ENCODE measurements around the gene CFAP161.

The CFAP161 gene, protein sequence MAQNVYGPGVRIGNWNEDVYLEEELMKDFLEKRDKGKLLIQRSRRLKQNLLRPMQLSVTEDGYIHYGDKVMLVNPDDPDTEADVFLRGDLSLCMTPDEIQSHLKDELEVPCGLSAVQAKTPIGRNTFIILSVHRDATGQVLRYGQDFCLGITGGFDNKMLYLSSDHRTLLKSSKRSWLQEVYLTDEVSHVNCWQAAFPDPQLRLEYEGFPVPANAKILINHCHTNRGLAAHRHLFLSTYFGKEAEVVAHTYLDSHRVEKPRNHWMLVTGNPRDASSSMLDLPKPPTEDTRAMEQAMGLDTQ

DNA sequence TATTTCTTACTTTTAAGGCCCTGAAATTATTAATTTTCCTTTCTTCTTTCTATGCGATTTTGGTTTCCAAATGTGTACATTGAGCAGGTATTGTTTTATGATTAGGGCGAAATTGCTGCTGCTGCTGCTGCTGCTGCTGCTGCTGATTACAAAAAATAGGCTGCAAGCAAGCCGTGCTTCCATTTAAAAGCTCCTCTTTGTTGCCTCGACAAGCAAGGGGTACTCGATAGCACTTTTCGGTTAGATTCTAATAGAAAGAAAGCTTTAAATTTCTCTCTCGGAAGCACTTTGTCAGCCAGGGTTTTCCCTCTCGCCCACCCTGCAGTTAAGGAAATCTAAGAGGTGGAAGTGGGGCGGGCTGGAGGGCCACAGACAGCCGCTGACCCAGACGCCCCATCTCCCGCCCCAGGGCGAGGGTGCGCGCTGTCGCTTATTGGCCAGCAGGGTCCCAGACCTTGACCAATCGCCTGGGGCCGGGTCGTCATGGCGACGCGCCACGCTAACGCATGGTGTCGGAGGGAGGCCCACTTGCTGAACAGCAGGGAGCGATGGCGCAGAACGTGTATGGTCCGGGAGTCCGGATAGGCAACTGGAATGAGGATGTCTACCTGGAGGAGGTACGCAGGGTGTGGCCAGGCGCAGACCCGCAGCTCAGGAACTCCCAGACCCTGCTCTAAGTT lies at the start of gene CFAP161:
Gene CFAP161 (plus strand): TSS at position 489 of the 680 bp plus-strand sequence. CDS start 60 bp downstream, at position 549.
- DNase-seq = peak; percentile 13

DNA sequence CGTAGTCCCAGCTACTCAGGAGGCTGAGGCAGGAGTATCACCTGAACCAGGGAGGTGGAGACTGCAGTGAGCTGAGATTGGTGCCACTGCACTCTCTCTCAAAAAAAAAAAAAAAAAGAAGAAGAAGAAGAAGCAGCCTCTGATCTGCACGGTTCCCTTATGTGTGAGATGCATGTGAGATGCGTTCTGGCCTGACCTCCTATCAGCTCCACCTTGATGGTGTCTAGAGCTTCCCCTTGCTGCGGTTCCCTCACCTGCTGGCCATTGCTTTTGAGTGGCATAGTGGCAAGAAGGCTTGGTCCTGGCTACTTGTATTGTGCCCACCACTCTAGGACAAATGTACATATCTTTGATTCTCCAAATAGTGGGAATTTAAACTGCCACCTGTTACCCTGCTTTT lies 49.4 kb upstream of the CFAP161 start:
- DNase-seq = no peak

DNA sequence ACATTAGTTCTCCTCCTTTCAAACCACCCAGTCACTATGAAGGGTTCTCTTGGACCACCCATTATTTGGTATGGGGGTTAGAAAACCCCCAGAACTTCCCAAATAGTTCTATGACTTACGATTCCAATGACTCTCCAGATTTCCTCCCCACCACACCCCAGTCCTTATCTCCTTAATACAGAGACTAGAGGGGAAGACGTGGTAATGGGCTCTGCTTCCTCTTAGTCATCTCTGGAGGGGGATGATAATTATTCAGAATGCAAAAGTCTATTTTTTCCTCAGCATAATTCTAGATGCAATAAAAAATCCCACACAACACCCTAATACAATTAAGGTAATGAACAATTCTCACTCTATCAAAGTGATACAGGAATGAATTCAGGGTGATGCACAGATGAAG lies 48.9 kb upstream of the CFAP161 start:
- DNase-seq = no peak

DNA sequence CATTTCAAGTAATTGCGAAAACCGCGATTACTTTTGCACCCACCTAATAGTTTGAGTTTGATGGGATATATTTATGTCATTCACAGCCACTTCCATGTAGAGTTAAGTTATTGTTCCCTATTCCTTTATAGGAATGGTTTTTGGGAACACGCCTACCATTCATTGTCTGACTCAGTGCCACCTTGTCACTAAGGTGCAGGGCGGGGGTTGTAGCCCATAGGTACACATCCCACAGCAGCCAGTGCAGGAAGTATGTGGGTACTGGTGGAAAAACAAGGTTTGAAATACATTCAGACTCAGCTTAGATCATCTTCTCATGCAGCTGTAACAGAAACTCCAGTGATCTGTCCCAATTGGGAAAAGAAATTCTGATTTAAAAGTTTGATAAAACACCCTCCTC lies 48.2 kb upstream of the CFAP161 start:
- no peak for DNase-seq

DNA sequence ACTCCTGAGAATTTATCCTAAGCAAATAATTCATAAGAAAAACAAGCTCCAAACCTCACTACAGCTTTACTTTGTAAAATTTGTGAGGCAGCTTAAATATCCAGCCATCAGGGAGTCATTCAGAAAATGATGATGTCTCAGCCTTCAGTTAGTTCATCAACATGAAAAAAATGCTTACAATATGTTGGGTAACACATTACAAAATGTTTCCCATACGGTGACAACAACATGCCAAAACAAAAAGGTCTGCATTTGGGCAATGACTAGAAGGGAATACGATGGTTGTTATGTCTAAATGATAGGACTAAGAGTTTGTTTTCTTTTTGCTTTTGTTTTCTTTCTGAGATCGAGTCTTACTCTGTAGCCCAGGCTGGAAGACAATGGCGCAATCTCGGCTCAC lies 47.0 kb upstream of the CFAP161 start:
- DNase-seq = no peak

DNA sequence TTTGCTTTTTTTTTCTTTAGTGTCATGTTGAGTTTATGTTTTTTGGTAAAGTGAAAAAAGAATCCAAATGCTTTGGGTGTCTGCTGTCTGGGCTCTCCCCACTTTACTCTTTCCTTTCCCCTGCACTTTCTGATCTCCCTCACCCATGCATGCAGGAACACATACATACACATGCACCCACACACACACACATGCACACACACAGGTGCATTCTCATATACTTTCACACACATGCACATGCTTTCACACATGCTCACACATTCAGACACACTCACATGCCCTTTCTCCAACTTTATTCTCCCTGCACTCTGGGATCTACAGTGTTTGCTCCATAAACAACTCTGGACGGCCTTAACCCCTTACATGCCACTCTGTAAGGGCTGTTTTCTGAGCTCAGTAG lies 46.4 kb upstream of the CFAP161 start:
- DNase-seq = no peak

DNA sequence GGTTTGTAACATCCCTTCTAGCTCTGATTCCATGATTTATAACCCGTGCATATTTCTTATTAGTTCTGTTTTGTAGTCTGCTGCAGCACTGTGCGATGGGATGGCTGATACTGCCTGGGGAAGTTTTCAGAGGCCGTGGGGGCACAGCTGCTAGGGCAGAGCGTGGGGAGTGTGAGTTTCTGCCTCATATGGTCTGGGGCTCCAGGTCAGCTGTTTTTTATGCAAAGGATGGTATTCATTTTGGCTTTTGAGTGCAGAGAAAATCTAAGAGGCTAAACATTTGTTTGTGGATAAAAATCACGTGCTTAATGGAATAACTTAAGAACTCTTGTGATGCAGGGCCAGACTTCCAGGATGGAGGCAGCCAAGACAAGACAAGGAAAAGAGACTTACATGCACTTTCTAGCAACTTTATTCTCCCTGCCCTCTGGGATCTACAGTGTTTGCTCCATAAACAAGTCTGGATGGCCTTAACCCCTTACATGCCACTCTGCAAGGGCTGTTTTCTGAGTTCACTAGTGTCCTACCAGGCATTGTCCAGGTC lies 45.5 kb upstream of the CFAP161 start:
- no peak for DNase-seq

DNA sequence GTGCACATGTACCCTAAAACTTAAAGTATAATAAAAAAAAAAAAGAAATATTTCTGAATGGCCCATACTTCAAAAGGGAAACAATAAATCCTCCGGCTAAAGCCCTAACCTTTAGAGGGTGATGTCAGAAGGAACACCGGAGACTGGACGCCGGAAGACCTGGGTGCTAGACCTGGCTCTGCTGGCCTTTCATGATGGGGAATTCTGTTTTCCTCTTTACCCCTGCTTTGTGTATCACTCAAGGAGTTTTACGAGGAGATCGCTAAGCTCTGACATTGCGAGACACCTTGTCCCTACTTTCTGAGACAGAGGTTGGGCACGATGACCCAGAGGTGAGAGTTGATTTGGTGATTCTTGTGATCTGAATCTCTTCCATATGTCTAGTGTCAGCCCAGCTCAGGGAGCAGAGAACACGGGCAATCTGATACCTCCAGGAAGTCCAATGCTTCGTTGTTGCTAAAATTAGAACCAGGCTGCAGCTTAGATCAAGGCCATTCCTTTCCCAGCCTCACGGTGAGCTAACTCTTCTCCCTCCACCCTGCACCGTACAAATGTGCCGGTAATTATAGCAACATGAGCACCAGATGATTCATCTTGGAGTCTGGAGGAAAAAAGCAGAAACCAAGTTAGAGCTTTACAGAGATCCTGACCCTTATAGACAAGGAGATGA lies 42.0 kb upstream of the CFAP161 start:
- no peak for DNase-seq

DNA sequence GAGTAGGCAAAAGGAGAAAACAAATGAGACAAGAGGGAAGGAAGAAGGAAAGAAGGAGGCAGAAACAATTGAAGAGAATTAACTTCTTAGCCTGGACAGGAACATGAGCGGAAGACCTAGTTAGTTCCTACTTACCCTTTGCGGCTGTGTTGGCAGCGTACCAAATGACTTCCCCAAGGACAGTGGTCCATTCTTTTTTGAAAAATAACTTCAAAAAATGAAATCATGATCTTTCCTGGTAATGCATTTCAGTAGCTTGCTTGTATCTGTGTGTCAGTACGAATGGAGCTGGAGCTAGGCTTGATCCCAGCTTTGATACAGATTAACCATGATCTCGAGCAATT lies 41.5 kb upstream of the CFAP161 start:
- no peak for DNase-seq

DNA sequence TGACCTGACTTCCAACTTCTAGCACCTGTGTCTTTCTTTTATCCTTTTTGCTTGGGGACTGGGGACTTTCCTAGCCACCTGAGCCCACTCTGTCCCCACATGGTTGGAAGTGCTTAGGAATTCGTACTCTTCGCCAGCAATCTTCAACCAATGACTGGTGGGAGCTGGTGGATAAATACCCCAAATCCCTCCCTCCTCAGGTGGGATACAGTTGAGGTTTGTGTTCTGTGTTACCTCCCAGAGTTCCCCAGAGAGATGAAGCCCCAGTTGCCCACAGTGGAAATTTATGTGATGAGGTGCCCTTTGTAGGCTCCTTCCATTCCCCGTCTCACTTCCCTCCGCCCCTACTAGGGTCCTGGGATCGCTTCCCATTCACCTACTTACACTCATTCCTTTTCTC lies 40.1 kb upstream of the CFAP161 start:
- no peak for DNase-seq

DNA sequence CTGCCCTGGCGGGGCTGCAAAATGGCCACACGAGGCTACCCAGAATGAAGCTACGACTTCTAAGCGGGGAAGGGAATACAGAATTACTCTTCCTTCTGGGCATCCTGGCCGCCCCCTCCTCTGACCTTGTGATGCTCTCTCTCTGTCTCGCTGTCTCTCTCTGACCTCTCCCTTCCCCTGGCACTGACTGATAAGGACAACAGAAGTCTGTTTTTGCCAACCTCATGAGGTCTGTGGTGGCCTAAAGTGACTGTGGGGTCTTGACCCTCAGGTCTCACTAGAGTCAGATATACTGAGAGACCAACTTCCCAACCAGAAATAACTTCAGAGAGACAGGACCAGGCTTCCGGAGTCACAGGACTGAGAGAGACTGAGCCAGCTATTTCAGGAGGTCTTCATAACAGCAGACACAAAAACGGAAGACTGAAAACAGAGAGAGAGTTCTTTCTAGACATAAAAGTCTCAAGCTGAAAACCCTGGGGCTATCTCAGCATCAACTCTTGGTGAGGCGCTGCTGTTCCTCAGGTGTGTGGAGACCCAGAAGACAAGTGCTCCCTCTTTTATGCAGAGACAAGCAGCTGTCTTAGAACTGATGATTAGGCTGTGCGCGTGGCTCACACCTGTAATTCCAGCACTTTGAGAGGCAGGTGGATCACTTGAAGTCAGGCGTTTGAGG lies 38.2 kb upstream of the CFAP161 start:
- no peak for DNase-seq

DNA sequence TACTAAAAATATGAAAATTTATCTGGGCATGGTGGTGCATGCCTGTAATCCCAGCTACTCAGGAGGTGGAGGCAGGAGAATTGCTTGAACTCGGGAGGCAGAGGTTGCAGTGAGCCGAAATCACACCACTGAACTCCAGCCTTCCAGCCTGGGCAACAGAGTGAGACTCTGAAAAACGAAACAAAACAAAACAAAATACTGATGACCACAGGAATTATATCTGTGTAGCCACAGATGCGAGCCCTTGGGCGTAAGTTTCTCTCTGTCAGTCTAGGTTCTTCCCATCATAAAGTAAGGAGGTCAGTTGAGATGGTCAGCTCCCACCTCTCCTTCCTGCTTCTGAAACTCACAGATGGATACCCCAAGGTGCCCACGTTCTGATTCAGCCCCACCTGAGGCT lies 37.7 kb upstream of the CFAP161 start:
- DNase-seq = no peak

DNA sequence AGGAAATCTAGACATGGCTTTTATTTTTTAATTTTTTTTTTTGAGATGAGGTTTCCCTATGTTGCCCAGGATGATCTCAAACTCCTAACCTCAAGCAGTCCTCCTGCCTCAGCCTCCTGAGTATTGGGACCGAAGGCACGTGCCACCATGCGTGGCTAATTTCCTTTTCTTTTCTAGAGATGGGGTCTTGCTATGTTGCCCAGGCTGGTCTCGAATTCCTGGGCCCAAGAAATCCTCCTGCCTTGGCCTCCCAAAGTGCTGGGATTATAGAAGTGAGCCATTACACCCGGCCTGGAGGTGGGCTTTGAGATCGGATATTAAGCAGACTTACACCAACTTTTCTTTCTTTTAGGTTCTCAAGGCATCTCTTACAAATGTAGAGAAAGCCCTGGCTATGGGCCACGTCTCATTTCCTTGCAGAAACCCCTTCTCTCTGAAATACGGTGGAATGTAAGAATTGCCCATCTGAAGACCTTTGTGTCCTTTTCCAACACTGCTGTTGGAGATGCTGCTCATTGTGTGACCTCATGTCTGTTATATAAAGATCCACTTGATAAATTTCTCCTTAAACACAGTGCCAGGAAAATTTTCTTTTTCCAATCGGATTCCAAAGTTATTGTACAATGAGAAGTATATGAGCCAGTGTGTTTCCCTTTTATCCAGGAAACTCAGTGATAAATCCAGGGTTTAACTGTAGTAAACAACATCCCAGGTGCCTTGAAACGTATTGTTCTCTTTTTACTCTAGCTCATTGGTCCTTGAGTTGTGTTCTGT lies 36.8 kb upstream of the CFAP161 start:
- DNase-seq = no peak

DNA sequence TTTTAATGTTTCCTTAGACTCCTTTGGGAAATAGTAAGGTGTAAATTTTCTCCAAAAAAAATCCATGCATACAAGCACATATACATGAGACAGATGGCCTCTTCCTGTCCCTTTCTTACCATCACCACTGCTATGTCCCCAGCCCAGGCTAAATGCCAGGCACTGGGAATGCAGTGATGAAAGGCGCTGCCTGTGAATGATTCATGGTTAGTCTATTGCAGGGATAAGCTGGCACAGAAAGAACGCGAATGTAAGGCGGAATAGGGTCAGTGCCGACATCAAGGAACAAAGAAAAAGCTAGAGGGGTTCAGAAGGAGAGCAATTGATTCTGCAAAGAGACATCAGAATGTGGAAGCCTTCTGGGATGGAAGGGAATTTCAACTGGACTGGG lies 36.2 kb upstream of the CFAP161 start:
- no peak for DNase-seq

DNA sequence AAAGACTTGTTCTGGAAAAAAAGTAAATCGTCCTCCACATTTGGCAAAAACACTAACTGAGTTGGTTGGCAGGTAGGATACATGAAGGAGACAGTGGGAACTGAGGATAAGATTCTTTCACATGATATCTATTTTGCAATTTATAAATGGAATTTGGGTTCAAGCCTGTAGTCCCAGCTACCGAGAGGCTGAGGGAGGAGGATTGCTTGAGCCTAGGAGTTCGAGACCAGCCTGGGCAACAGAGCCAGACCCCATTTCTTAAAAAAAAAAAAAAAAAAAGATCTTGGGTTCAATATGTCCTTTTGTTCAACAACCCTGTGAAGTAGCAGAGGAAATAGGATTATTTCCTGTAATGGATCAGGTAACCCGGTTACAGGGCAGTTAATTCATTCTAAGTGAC lies 35.7 kb upstream of the CFAP161 start:
- no peak for DNase-seq

DNA sequence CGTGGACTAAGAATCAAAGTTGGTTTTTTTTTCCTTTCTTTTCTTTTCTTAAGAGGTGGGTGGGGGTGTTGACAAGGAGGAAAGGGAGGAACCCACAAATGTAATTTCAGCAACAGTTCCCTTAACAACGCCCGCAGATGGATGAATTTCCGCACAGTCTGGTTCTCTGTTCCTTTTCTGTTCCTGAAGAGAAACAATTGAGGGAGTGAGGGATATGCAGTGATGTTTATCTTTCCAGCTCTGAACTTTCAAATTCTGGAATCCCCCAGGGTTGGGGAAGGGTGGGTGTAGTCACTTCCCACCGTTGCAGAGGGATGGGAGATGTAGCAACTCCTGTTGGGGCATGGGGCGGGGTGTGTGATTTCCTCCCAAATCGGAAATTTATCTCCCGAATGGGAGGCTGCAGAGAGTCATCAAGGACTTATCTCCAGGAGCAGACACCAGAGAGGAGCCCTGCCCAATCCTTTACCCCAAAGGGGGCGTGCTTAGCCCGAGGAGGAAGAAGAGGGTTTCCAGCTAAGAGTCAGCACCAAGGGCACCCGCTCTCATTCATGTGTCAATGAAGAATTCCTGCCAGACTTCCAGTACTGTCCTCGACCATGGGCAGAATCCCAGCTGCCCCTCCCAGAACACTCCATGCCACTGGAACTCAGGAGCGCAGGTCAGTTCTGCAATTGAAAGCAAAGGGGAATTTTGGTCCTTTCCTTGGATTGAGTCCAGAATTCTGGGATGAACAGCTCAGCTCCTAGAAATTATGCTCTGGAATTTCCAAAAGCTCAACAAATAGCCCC lies 35.0 kb upstream of the CFAP161 start:
- DNase-seq = no peak

DNA sequence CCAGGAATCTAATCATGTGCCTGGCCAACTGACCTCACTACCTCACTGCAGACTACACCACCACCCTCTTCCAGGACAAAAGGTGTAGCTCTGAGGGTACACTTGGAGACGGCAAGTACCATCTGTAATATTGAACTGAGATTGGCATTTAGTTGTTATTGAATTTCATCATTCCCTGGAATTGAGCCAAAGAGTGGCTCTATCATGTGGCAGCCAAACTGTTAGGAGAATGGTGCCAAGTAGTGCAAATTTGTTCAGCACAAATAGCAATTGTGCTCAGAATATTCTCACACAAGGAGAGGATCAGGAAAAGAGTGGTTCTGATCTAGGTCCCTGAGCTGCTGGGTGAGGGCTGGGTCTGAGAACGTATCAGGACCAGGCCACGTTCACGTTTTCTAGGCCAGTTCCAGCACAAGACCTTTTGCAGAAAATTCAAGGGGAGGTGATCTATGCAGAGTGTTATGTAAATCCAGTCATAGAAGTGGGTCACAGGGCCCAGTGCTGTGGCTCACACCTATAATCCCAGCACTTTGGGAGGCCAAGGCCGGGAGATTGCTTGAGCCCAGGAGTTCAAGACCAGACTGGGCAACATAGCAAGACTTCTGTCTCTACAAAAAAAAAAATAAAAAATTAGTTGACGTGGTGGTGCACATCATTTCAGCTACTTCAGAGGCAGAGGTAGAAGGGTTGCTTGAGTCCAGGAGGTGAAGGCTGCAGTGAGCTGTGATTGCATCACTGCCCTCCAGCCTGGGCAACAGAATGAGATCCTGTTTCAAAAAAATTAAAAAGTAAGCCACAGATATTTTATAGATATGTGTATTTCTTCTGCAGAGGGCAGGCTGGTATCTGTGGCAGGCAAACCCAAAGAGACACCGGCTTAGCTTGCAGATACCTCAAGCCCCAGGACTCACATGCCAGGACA lies 31.9 kb upstream of the CFAP161 start:
- no peak for DNase-seq

DNA sequence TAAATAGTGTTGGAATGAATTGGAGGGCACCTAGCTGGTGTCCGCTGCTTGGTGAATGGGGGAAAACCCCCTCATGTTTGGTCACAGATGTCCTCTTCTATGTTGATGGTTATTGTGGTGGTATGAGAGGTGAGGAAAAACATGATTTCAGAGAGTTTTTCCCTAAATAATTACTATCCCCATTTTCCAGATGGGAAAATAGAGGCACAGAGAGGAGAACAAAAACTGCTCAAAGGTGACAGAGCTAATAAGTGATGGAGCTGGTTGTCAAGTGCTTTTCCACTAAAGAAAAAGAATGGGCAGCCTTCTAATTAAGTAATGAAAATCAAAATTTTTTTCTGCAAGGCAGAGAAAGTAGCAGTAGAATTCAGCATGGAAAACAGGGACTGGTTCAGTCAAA lies 30.2 kb upstream of the CFAP161 start:
- DNase-seq = no peak

DNA sequence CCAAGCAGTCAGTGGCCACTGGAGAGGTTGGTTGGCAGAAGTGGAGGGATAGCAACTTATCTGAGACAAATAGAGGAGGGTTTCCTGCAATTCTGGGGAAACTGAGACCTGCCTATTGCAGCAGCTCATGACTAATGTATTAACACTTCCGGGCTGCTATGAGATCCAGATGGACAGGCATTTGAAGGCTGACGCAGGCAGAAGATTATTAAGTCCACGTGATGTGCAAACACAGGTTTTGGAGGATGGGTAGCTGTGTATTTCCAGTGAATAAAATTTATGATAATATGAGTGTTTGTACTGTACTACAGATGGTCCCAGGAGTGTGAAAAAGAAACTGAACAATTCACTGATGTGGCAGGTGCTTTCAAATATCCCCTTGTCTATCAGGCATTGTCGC lies 28.5 kb upstream of the CFAP161 start:
- DNase-seq = no peak

DNA sequence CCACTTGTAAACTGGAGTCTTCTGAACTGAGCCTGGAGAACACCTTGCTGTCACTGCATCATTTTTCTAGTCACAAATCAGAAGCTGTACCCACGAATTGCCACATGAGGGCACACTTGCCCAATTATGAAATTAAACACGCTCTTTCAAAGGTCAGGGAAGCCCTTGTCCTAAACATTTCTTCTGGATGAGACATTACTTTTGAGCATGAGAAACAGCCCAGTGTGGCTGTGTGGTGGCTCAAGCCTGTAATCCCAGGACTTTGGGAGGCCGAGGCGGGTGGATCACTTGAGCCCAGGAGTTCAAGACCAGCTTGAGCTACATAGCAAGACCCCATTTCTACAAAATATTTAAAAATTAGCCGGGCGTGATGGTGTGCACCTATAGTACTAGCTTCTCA lies 27.5 kb upstream of the CFAP161 start:
- peak; percentile 57 for DNase-seq

DNA sequence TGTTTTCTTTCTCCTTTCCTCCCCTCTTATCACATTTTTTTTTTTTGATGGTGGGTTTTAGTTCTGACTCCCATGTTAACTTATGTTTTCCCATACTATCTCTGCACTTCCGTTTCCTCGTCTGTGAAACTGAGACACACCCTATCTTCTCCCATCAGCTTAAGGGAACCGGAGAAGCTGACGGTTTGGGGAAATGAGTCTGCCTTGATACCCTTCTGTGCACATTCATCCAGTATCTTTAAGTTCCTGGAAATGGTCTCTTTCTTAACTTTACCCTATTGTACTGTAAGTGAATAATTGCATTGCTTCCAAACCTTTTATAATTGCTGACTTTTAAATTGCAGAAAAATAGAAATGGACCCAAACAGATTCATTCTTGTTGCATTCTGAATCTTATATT lies 26.2 kb upstream of the CFAP161 start:
- no peak for DNase-seq

Data from CD4-positive, alpha-beta T cell treated with Interleukin-10 for 1 hour (primary cell).